HG03575 (cell line): ENCODE results near the gene SYP.

Experiments used
- ATAC-seq: cut with Tn5 transposase; IDR thresholded peaks from one replicate; pipeline ENCODE4 v1.9.1; 2021; ENCODE audit not compliant: unreplicated experiment, insufficient number of reproducible peaks, low FRiP score; ENCODE audit errors: extremely low read depth

SYP gene

GRCh38 chrX:49197543-49198087 is 2.4 kb downstream of the SYP start:
- no peak for ATAC-seq

GRCh38 chrX:49193542-49193964 is 6.4 kb downstream of the SYP start:
- no peak for ATAC-seq

GRCh38 chrX:49192722-49193328 is 7.2 kb downstream of the SYP start:
- no peak for ATAC-seq

- ATAC-seq, result no peak
Observed at GRCh38 chrX:49191574-49192011, 8.4 kb downstream of the SYP start.

GRCh38 chrX:49190821-49191573 is 9.0 kb downstream of the SYP start:
- ATAC-seq, result peak; percentile 77

- no peak for ATAC-seq
Observed at GRCh38 chrX:49189606-49190005, 10.4 kb downstream of the SYP start.

- ATAC-seq, result no peak
Observed at GRCh38 chrX:49188468-49189076, 11.4 kb downstream of the SYP start.

- ATAC-seq, result no peak
Observed at GRCh38 chrX:49187526-49187925, 12.5 kb downstream of the SYP start.

GRCh38 chrX:49187028-49187394 is 13.0 kb downstream of the SYP start:
- no peak for ATAC-seq

- no peak for ATAC-seq
Observed at GRCh38 chrX:49186125-49187027, 13.6 kb downstream of the SYP start, which contains the start of gene PRICKLE3. PRICKLE3 (minus strand) TSS chrX:49186373; CDS start chrX:49186297, 76 bp downstream.

- ATAC-seq, result no peak
Observed at GRCh38 chrX:49184294-49185281, 15.4 kb downstream of the SYP start.

GRCh38 chrX:49183701-49184281 is 16.2 kb downstream of the SYP start:
- no peak for ATAC-seq

GRCh38 chrX:49179358-49179757 is 20.6 kb downstream of the SYP start:
- ATAC-seq, result no peak

GRCh38 chrX:49178537-49178936 is 21.5 kb downstream of the SYP start:
- no peak for ATAC-seq

- ATAC-seq, result no peak
Observed at GRCh38 chrX:49177873-49178480, 22.0 kb downstream of the SYP start.

GRCh38 chrX:49177338-49177833 is 22.6 kb downstream of the SYP start:
- ATAC-seq, result no peak
